ENCODE results near the gene UNC13A.

DNA sequence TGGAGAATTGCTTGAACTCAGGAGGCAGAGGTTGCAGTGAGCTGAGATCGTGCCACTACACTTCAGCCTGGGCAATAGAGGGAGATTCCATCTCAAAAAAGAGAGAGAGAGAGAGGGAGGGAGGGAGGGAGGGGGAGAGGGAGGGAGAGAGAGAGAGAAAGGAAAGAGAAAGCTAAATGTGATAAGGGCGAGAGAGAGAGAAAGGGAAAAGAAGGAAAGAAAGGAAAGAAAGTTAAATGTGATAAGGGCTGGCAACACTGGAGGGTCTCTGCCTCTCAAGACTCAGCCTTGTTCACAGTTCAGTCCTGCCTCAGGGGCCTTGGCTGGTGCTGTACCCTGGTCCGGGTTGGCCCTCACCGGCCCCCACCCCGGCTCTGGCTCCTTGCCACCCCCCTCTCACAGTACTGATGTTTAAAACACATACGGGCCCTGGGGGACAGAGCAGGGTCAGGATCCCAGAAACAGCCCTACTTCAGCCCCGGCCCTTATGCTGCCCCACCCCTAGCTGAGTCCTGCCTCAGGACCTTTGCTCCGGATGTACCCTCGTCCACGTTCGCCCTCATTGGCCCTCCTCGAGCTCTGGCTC, 34.6 kb upstream of the UNC13A start:
- TF ChIP-seq ZNF274 (IDR thresholded peaks at IDR 0.05; ENCODE audit: low read depth, low read length) (no peak), SUZ12 (IDR thresholded peaks at IDR 0.05; ENCODE audit: extremely low read depth, insufficient read depth, insufficient read length) (no peak)
